SK-N-SH (cell line): ENCODE data around the gene DAP. TPM values are rescaled to one million over a fixed set of nuclear protein-coding genes. Genes with fewer than 3 reads are reported as not detected.

Source experiments
- CTCF ChIA-PET: fragments of 300-600, 350-600 bp; formaldehyde crosslinking; extraction: SDS; loops from one replicate; lab custom pipeline; 2021; lab: Yijun Ruan, JAX
- POLR2A ChIA-PET: fragments of 350-600 bp; sonication (Branson Sonifier 250); formaldehyde crosslinking; extraction: SDS; loops from one replicate; lab custom pipeline; 2020; ENCODE audit warnings: antibody characterized with exemption, inconsistent platforms; lab: Yijun Ruan, JAX
- DNase-seq: peaks from one replicate; pipeline ENCODE4 v3.0.0; 2012
- H2AFZ ChIP-seq: fragments of 200-600 bp; sonication (generic); 2 replicates; pipeline ENCODE4 v1.8.1; 2016; ENCODE audit warnings: antibody characterized with exemption, mild to moderate bottlenecking, low read depth
- H3F3A ChIP-seq: fragments of 200-600 bp; sonication (generic); replicated peaks from 2 replicates; pipeline ENCODE3; 2016; ENCODE audit warnings: antibody characterized with exemption, mild to moderate bottlenecking; ENCODE audit not compliant: insufficient read depth
- H3K27ac ChIP-seq, 2 experiments: fragments of 200-500 bp in 1 of 2; fragments of 200-600 bp in 1 of 2; sonication (Bioruptor generic) in 1 of 2; sonication (generic), shearing (Covaris generic) in 1 of 2; 2 replicates each; pipeline versions ENCODE4 v1.5.1 to v1.6.1; 2014 to 2016; ENCODE audit warnings: low read depth in 2 of 2, inconsistent platforms in 1 of 2, low read length in 1 of 2, mild to moderate bottlenecking in 1 of 2, mixed read lengths in 1 of 2
- H3K27me3 ChIP-seq: fragments of 200-600 bp; sonication (generic), shearing (Covaris generic); 2 replicates; pipeline ENCODE4 v1.6.1; 2016; ENCODE audit warnings: mixed run types; ENCODE audit not compliant: insufficient read depth
- H3K36me3 ChIP-seq, 2 experiments: fragments of 200-500 bp in 1 of 2; fragments of 200-600 bp in 1 of 2; sonication (Bioruptor generic) in 1 of 2; sonication (generic) in 1 of 2; replicated peaks in 1 of 2; 2 replicates each; pipeline versions ENCODE3 to v1.5.1; 2014 to 2016; ENCODE audit warnings: low read length in 1 of 2, mild to moderate bottlenecking in 1 of 2; ENCODE audit not compliant: insufficient read depth in 2 of 2, control insufficient read depth in 1 of 2
- H3K4me1 ChIP-seq, 2 experiments: fragments of 200-500 bp in 1 of 2; fragments of 200-600 bp in 1 of 2; sonication (Bioruptor generic) in 1 of 2; sonication (generic), shearing (Covaris generic) in 1 of 2; 2 replicates each; pipeline versions ENCODE4 v1.5.1 to v1.6.1; 2014 to 2016; ENCODE audit warnings: low read depth in 1 of 2, low read length in 1 of 2, mixed run types in 1 of 2; ENCODE audit not compliant: insufficient read depth in 2 of 2, control insufficient read depth in 1 of 2
- H3K4me2 ChIP-seq: fragments of 200-600 bp; sonication (generic), shearing (Covaris generic); 2 replicates; pipeline ENCODE4 v1.6.1; 2017; ENCODE audit warnings: mixed run types
- H3K4me3 ChIP-seq, 2 experiments: fragments of 200-500 bp in 1 of 2; fragments of 200-600 bp in 1 of 2; sonication (Bioruptor generic) in 1 of 2; sonication (generic), shearing (Covaris generic) in 1 of 2; 2 replicates each; pipeline versions ENCODE4 v1.5.1 to v1.8.1; 2014 to 2016; ENCODE audit warnings: low read depth in 2 of 2, inconsistent platforms in 1 of 2, low read length in 1 of 2, mild to moderate bottlenecking in 1 of 2, mixed read lengths in 1 of 2, moderate library complexity in 1 of 2
- H3K79me2 ChIP-seq: fragments of 200-600 bp; sonication (generic); 2 replicates; pipeline ENCODE4 v1.8.1; 2017; ENCODE audit warnings: mild to moderate bottlenecking; ENCODE audit not compliant: insufficient read depth
- H3K9ac ChIP-seq: fragments of 200-600 bp; sonication (generic); 2 replicates; pipeline ENCODE4 v1.6.1; 2017; ENCODE audit warnings: mixed run types
- H3K9me2 ChIP-seq: fragments of 200-600 bp; sonication (generic); 2 replicates; pipeline ENCODE4 v1.6.1; 2017; ENCODE audit warnings: mixed run types
- H3K9me3 ChIP-seq: fragments of 200-600 bp; sonication (generic); 2 replicates; pipeline ENCODE4 v1.6.1; 2017; ENCODE audit warnings: mixed run types, mild to moderate bottlenecking, moderate library complexity
- H4K20me1 ChIP-seq: fragments of 200-600 bp; sonication (generic); 2 replicates; pipeline ENCODE4 v1.6.1; 2017; ENCODE audit warnings: mild to moderate bottlenecking, mixed run types; ENCODE audit not compliant: insufficient read depth
- CHD2 ChIP-seq: fragments of 150-350 bp; IDR thresholded peaks from 2 replicates; pipeline ENCODE4 v1.6.1; 2018; ENCODE audit warnings: low read length; ENCODE audit not compliant: partially characterized antibody
- ELF1 ChIP-seq: IDR thresholded peaks from 2 replicates; pipeline ENCODE4 v1.4.0; 2012
- EZH2phosphoT487 ChIP-seq: fragments of 200-600 bp; sonication (generic); IDR thresholded peaks from 2 replicates; pipeline ENCODE4 v1.6.1; 2017; ENCODE audit warnings: low read depth, mixed run types, mild to moderate bottlenecking, antibody characterized with exemption, moderate library complexity, borderline replicate concordance
- GABPA ChIP-seq: IDR thresholded peaks from 2 replicates; pipeline ENCODE4 v1.4.0; 2012; ENCODE audit warnings: low read depth, mild to moderate bottlenecking
- GATA2 ChIP-seq: sonication (generic); formaldehyde crosslinking; IDR thresholded peaks from 2 replicates; pipeline ENCODE4 v1.5.0; 2020; ENCODE audit warnings: mild to moderate bottlenecking, missing genetic modification reagents
- JUND ChIP-seq: IDR thresholded peaks from 2 replicates; pipeline ENCODE4 v1.4.0; 2012
- MEF2A ChIP-seq: IDR thresholded peaks from 2 replicates; pipeline ENCODE4 v1.4.0; 2012; ENCODE audit warnings: low read depth, borderline replicate concordance
- MXI1 ChIP-seq: IDR thresholded peaks from 2 replicates; pipeline ENCODE4 v1.6.1; 2012; ENCODE audit warnings: mild to moderate bottlenecking, low read depth, low read length, improper control_type of control experiment
- NFIC ChIP-seq: IDR thresholded peaks from 2 replicates; pipeline ENCODE4 v1.4.0; 2012; ENCODE audit warnings: borderline replicate concordance
- PBX3 ChIP-seq: IDR thresholded peaks from 2 replicates; pipeline ENCODE4; 2012
- RAD21 ChIP-seq: IDR thresholded peaks from 2 replicates; pipeline ENCODE4 v1.6.1; 2012; ENCODE audit warnings: mild to moderate bottlenecking, low read length
- REST ChIP-seq: IDR thresholded peaks from 2 replicates; pipeline ENCODE4 v1.6.1; 2012; ENCODE audit warnings: mild to moderate bottlenecking, low read depth, low read length, moderate library complexity
- RXRA ChIP-seq: IDR thresholded peaks from 2 replicates; pipeline ENCODE4 v1.4.0; 2012; ENCODE audit warnings: low read depth, mild to moderate bottlenecking, borderline replicate concordance
- SMC3 ChIP-seq: IDR thresholded peaks from 2 replicates; pipeline ENCODE4 v1.6.1; 2012; ENCODE audit warnings: low read depth, low read length, improper control_type of control experiment
- TAF1 ChIP-seq: IDR thresholded peaks from 2 replicates; pipeline ENCODE4 v1.6.1; 2012; ENCODE audit warnings: low read depth, mild to moderate bottlenecking, low read length, moderate library complexity, borderline replicate concordance
- TEAD4 ChIP-seq: IDR thresholded peaks from 2 replicates; pipeline ENCODE4 v1.4.0; 2012; ENCODE audit warnings: mild to moderate bottlenecking, borderline replicate concordance; ENCODE audit not compliant: insufficient read depth
- YY1 ChIP-seq: IDR thresholded peaks from 2 replicates; pipeline ENCODE4 v1.4.0; 2012; ENCODE audit warnings: low read depth, mild to moderate bottlenecking
- WGBS: methylation state at CpG from one replicate; pipeline ENCODE4 v1.1.6; 2017; ENCODE audit warnings: low lambda C conversion rate; 5-methylcytosine and 5-hydroxymethylcytosine counted together
- polyA plus RNA-seq, 3 experiments: library from polyadenylated mRNA; depleted of rRNA; stranded (reverse); fragments of >200 nt; gene quantifications; 2 replicates each; pipeline ENCODE4 v1.2.3, GENCODE V29; 2012
- TF ChIP-seq, protein P1 (sequence below): IDR thresholded peaks from 2 replicates; pipeline ENCODE4 v1.4.0; 2012; ENCODE audit warnings: low read depth, borderline replicate concordance

DAP gene
- polyA plus RNA-seq, 1 of the 3 experiments (the other 2 are of a cell fraction): 78.2 TPM

DNA sequence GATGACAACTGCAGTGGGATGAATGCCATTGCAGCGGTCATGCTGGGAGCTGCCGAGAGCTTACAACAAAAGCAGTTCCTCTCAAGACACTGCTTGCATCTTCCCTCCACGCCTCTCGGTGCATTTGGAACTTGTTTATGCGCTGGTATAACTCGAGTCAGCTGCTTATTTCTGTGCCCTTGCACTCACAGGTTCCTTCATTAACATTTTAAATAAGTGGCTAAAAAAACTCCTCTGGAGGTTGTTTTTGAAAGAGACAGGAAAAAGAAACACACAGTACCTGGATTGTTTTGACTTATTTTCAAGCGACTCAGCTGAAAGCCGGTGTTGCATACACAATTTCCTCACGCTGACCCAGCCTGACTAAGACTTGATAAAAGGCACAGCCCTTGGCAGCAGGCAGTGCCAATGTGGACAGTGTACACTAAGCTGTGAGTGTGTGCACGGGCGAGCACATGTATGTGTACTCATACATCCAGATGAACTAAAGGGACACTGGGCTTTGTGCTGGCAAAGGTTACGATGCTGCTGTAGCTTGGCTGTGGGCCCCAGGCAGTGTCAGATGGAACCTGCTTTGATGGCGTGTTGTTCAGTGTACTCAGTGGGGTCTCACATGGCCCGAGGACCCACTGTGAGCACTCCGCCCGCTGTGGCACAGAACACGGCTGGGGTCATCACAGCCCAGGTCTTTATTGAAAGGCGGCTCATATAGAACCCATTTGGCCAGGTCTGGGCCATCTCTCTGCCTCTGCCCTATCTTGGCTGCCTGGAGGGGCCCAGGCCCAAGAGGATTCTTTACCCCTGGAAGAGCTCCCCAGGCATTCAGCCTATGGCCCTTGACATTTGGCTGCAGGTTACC lies 104.8 kb downstream of the DAP start:
- 82% methylated on average over 10 of the region's 18 CpGs for WGBS
- H3K36me3 ChIP-seq: peaks cover 0 to 7% of the 10 kb centered on the region in 2 experiments

More for the DNA sequence above, 104.8 kb downstream of the DAP start:
- Histone ChIP-seq H2AFZ (no peak overlapping the region), H3K9me2 (no peaks in the 10 kb centered on the region), H4K20me1 (no peaks in the 10 kb centered on the region), H3K9ac (no peak overlapping the region), H3K9me3 (no peaks in the 10 kb centered on the region), H3K27ac (no peak overlapping the region), H3K4me2 (no peak overlapping the region), H3F3A (peaks cover 6% of the 10 kb centered on the region), H3K4me1 (peaks cover 0 to 11% of the 10 kb centered on the region in 2 experiments; a peak in 1 of 4 replicates), H3K79me2 (no peaks in the 10 kb centered on the region), H3K4me3 (no peak overlapping the region), H3K27me3 (no peaks in the 10 kb centered on the region)
- ChIA-PET POLR2A (no interaction called here), CTCF (interaction anchor here (1.3 kb wide), 1 partner anchor 203 kb away, joined by 4 read pairs; no protein-coding TSS in a partner anchor)
- no peak for DNase-seq
- TF ChIP-seq CHD2 (no peak), PBX3 (no peak), TAF1 (no peak), GATA2 (CRISPR knock-in tag) (no peak), NFIC (no peak), ELF1 (no peak), RAD21 (no peak), EZH2phosphoT487 (no peak), MEF2A (no peak), MXI1 (no peak), YY1 (no peak), TEAD4 (no peak), SMC3 (no peak), JUND (no peak), RXRA (no peak), GABPA (no peak), REST (no peak)
- TF ChIP-seq, protein P1, sequence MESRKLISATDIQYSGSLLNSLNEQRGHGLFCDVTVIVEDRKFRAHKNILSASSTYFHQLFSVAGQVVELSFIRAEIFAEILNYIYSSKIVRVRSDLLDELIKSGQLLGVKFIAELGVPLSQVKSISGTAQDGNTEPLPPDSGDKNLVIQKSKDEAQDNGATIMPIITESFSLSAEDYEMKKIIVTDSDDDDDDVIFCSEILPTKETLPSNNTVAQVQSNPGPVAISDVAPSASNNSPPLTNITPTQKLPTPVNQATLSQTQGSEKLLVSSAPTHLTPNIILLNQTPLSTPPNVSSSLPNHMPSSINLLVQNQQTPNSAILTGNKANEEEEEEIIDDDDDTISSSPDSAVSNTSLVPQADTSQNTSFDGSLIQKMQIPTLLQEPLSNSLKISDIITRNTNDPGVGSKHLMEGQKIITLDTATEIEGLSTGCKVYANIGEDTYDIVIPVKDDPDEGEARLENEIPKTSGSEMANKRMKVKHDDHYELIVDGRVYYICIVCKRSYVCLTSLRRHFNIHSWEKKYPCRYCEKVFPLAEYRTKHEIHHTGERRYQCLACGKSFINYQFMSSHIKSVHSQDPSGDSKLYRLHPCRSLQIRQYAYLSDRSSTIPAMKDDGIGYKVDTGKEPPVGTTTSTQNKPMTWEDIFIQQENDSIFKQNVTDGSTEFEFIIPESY: no peak
